Measurements from ENCODE around the gene SMARCA4. TPM values are rescaled to one million over a fixed set of nuclear protein-coding genes. Genes with fewer than 3 reads are reported as not detected.

The SMARCA4 gene
- total RNA-seq, 2 experiments from 2014 or later: 97.0 to 98.7 TPM

DNA sequence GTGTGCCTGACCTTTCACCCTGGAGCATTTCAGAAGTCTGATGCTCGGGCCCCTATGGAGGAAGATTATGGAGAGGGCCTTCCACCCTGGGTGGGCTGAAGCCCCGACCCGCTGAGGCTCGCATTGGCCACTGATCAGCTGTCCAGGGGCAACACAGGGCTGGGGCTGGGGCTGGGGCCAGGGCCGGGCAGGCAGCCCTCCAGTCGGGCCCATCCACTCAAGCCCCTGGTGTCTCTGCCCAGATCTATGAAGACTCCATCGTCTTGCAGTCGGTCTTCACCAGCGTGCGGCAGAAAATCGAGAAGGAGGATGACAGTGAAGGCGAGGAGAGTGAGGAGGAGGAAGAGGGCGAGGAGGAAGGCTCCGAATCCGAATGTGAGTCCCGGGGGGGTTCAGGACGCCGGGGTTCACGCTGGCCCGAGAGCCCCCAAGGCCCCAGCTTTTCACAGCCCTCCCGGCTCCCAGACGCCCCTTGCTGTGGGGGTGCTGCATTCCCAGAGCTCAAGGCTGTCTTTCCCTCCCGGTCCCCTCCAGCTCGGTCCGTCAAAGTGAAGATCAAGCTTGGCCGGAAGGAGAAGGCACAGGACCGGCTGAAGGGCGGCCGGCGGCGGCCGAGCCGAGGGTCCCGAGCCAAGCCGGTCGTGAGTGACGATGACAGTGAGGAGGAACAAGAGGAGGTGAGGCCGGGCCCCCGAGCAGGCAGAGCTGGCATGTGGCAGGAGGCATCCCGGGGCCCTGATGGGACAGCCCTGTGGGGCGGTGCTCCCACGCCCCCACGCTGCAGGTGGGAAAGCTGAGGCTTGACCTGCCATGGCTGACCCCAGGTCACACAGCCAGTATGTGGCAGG is 98.9 kb downstream of the SMARCA4 start:
- H3K27ac Mint-ChIP-seq: no peak overlapping the region
- CTCF ChIA-PET: no interaction called here
- no peaks in the 10 kb centered on the region for H3K4me1 Mint-ChIP-seq (ENCODE audit: low read depth)
- no peak for ATAC-seq
- TF ChIP-seq, protein P1, sequence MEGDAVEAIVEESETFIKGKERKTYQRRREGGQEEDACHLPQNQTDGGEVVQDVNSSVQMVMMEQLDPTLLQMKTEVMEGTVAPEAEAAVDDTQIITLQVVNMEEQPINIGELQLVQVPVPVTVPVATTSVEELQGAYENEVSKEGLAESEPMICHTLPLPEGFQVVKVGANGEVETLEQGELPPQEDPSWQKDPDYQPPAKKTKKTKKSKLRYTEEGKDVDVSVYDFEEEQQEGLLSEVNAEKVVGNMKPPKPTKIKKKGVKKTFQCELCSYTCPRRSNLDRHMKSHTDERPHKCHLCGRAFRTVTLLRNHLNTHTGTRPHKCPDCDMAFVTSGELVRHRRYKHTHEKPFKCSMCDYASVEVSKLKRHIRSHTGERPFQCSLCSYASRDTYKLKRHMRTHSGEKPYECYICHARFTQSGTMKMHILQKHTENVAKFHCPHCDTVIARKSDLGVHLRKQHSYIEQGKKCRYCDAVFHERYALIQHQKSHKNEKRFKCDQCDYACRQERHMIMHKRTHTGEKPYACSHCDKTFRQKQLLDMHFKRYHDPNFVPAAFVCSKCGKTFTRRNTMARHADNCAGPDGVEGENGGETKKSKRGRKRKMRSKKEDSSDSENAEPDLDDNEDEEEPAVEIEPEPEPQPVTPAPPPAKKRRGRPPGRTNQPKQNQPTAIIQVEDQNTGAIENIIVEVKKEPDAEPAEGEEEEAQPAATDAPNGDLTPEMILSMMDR (IDR thresholded peaks at IDR 0.05): no peak
- H3K36me3 Mint-ChIP-seq (ENCODE audit: low read depth): peaks cover 14% of the 10 kb centered on the region
- intact Hi-C loops (cut with micrococcal nuclease): no loop called here
- no peak overlapping the region for H3K4me3 Mint-ChIP-seq
- H3K9me3 Mint-ChIP-seq: no peaks in the 10 kb centered on the region
- no peaks in the 10 kb centered on the region for H3K27me3 Mint-ChIP-seq
- DNase-seq: no peak
- POLR2A ChIA-PET: interaction anchor here (0.5 kb wide), 1 partner anchor 17 kb away, joined by 3 read pairs; no protein-coding TSS in a partner anchor

DNA sequence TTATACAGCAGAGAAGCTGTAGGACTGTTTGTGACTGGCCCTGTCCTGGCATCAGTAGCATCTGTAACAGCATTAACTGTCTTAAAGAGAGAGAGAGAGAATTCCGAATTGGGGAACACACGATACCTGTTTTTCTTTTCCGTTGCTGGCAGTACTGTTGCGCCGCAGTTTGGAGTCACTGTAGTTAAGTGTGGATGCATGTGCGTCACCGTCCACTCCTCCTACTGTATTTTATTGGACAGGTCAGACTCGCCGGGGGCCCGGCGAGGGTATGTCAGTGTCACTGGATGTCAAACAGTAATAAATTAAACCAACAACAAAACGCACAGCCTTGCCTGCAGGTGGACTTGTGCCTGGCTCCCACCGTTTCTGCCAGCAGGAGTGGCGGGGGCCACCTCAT is 101.1 kb downstream of the SMARCA4 start:
- Mint-ChIP-seq H3K4me3 (no peak overlapping the region), H3K36me3 (ENCODE audit: low read depth) (peaks cover 22% of the 10 kb centered on the region), H3K27me3 (no peaks in the 10 kb centered on the region), H3K4me1 (ENCODE audit: low read depth) (no peaks in the 10 kb centered on the region), H3K27ac (no peak overlapping the region), H3K9me3 (no peaks in the 10 kb centered on the region)
- CTCF ChIA-PET: no interaction called here
- DNase-seq (no peak), ATAC-seq (no peak)
- POLR2A ChIA-PET: no interaction called here
- intact Hi-C loops (cut with micrococcal nuclease): no loop called here
- TF ChIP-seq, protein P1 (IDR thresholded peaks at IDR 0.05): no peak

DNA sequence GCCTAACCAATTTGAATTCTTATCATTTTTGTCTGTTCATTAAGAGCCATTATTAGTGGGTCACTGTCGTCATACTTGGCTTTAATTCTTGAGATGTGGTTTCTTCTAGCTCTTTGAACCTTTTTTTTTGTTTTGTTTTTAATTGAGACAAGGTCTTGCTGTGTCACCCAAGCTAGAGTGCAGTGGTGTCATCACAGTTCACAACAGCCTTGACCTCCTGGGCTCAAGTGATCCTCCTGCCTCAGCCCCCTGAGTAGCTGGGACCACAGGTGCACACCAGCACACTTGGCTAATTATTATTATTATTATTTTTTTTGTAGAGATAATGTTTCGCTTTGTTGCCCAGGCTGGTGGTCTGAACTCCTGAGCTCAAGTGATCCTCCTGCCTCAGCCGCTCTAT is 102.6 kb downstream of the SMARCA4 start:
- ChIA-PET CTCF (interaction anchor here (0.8 to 1.0 kb wide), 2 partner anchors 28 to 74 kb away, joined by 3 read pairs; no protein-coding TSS in a partner anchor), POLR2A (interaction anchor here (1.4 kb wide), 1 partner anchor 26 kb away, joined by 4 read pairs; the partner anchor contains the start of gene LDLR)
- DNase-seq (no peak), ATAC-seq (no peak)
- Mint-ChIP-seq H3K4me3 (no peak overlapping the region), H3K27ac (no peak overlapping the region), H3K4me1 (ENCODE audit: low read depth) (no peaks in the 10 kb centered on the region), H3K36me3 (ENCODE audit: low read depth) (peaks cover 27% of the 10 kb centered on the region), H3K27me3 (no peaks in the 10 kb centered on the region), H3K9me3 (no peaks in the 10 kb centered on the region)
- intact Hi-C loops (cut with micrococcal nuclease): no loop called here
- TF ChIP-seq, protein P1 (IDR thresholded peaks at IDR 0.05): no peak

DNA sequence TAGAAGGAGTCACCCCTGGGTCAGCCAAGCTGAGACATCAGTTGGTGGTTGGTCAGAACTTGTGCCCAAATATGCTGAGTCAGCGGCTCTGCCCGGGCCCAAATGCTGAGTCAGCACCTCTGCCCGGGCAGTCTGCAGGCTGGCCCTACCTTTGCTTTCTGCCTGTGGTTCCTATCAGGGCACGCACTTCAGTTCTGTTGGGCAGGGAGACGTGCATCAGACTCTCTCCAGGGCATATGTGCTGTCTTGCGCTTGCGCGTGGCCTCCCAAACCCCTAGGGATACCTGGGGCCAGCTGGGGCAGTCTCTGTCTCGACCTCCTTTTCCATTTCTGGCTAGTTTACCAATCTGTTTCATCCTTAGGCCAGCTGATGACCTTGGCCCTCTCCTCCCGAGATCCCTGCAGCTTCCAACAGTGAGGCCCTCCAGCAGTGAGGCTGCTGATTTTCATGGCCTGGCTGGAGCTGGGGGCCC is 104.0 kb downstream of the SMARCA4 start:
- TF ChIP-seq, protein P1 (IDR thresholded peaks at IDR 0.05): no peak
- DNase-seq: no peak
- no peaks in the 10 kb centered on the region for H3K9me3 Mint-ChIP-seq

DNA sequence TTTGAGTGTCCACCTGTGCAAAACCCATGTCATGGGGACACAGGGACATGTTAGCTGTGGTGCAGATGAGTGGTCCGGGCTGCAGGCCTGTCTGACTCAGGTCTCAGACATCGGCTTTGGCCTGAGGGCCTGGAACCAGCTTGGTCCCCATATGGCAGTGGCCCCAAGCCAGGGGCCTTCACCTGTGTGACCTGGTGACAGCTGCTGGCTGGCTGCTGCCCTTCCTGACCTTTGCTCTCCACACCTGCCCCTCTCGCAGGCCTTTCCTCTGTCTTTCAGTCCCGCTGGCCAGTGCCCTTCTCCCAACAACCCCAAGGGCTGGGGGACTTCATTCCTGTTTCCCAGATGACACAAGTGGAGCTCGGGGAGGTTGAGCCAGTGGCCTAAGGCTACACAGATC is 105.5 kb downstream of the SMARCA4 start:
- Mint-ChIP-seq H3K4me3 (no peak overlapping the region), H3K27me3 (no peaks in the 10 kb centered on the region), H3K36me3 (ENCODE audit: low read depth) (peaks cover 21% of the 10 kb centered on the region), H3K4me1 (ENCODE audit: low read depth) (no peaks in the 10 kb centered on the region), H3K9me3 (no peaks in the 10 kb centered on the region), H3K27ac (no peak overlapping the region)
- CTCF ChIA-PET: no interaction called here
- DNase-seq (no peak), ATAC-seq (no peak)
- intact Hi-C loops (cut with micrococcal nuclease): no loop called here
- TF ChIP-seq, protein P1 (IDR thresholded peaks at IDR 0.05): no peak
- POLR2A ChIA-PET: interaction anchor here (0.5 to 0.7 kb wide), 2 partner anchors 39 to 662 kb away, joined by 3 to 4 read pairs; no protein-coding TSS in a partner anchor

More for the DNA sequence above, 104.0 kb downstream of the SMARCA4 start:
- Mint-ChIP-seq H3K27me3 (no peaks in the 10 kb centered on the region), H3K27ac (no peak overlapping the region), H3K4me1 (ENCODE audit: low read depth) (no peaks in the 10 kb centered on the region), H3K4me3 (no peak overlapping the region), H3K36me3 (ENCODE audit: low read depth) (peaks cover 24% of the 10 kb centered on the region)
- intact Hi-C loops (cut with micrococcal nuclease): no loop called here
- ChIA-PET POLR2A (interaction anchor here (1.4 kb wide), 1 partner anchor 25 kb away, joined by 4 read pairs; the partner anchor contains the start of gene LDLR), CTCF (interaction anchor here (0.7 kb wide), 1 partner anchor 61 kb away, joined by 4 read pairs; no protein-coding TSS in a partner anchor)
- no peak for ATAC-seq

Data from activated CD8-positive, alpha-beta T cell treated with anti-CD3 and anti-CD28 coated beads for 36 hours (primary cell).